ENCODE data around the gene APLF.
"Not testable (repeated sequence)": the region's sequence is repeated elsewhere in the genome, so short reads cannot be mapped to it uniquely, and the experiment has no call there.

APLF gene

GRCh38 chr2:68553098-68553497 lies 85.7 kb downstream of the APLF start:
- no peak overlapping the region for H3K27ac ChIP-seq
- no peak for TF ChIP-seq CTCF (IDR thresholded peaks at IDR 0.05)
- no peak overlapping the region for H3K9ac ChIP-seq
- H3K9me3 ChIP-seq (ENCODE audit: control insufficient read depth, low read length), result no peaks in the 10 kb centered on the region
- H3K27me3 ChIP-seq (ENCODE audit: control insufficient read depth, insufficient read depth, low read length), result no peaks in the 10 kb centered on the region
- no peak overlapping the region for H2AFZ ChIP-seq
- H3K4me3 ChIP-seq (ENCODE audit: low read depth, low read length), result no peak overlapping the region
- H3K36me3 ChIP-seq (ENCODE audit: control insufficient read depth, insufficient read depth, low read length), result no peaks in the 10 kb centered on the region
- H3K4me2 ChIP-seq (ENCODE audit: low read length), result no peak overlapping the region
- no peaks in the 10 kb centered on the region for H3K4me1 ChIP-seq
- no peaks in the 10 kb centered on the region for H3K79me2 ChIP-seq

GRCh38 chr2:68555425-68556206 lies 88.2 kb downstream of the APLF start:
- H3K27me3 ChIP-seq (ENCODE audit: control insufficient read depth, insufficient read depth, low read length); H3K36me3 ChIP-seq (ENCODE audit: control insufficient read depth, insufficient read depth, low read length); H3K9ac ChIP-seq; H3K79me2 ChIP-seq; H2AFZ ChIP-seq; H3K9me3 ChIP-seq (ENCODE audit: control insufficient read depth, low read length); H3K27ac ChIP-seq; H3K4me1 ChIP-seq; H3K4me2 ChIP-seq (ENCODE audit: low read length); H3K4me3 ChIP-seq (ENCODE audit: low read depth, low read length): not testable (repeated sequence)

GRCh38 chr2:68556381-68556780 lies 89.0 kb downstream of the APLF start:
- Histone ChIP-seq H3K4me2 (ENCODE audit: low read length) (no peak overlapping the region), H3K4me3 (ENCODE audit: low read depth, low read length) (no peak overlapping the region), H3K27ac (no peak overlapping the region), H3K36me3 (ENCODE audit: control insufficient read depth, insufficient read depth, low read length) (no peaks in the 10 kb centered on the region), H3K9me3 (ENCODE audit: control insufficient read depth, low read length) (no peaks in the 10 kb centered on the region), H2AFZ (no peak overlapping the region), H3K79me2 (no peaks in the 10 kb centered on the region), H3K4me1 (no peaks in the 10 kb centered on the region), H3K27me3 (ENCODE audit: control insufficient read depth, insufficient read depth, low read length) (no peaks in the 10 kb centered on the region), H3K9ac (no peak overlapping the region)
- TF ChIP-seq CTCF (IDR thresholded peaks at IDR 0.05), result no peak

- H3K9ac ChIP-seq, result no peak overlapping the region
- no peaks in the 10 kb centered on the region for H3K79me2 ChIP-seq
- H3K4me1 ChIP-seq, result no peaks in the 10 kb centered on the region
- H3K27ac ChIP-seq, result no peak overlapping the region
- no peak for TF ChIP-seq CTCF (IDR thresholded peaks at IDR 0.05)
- H3K27me3 ChIP-seq (ENCODE audit: control insufficient read depth, insufficient read depth, low read length), result no peaks in the 10 kb centered on the region
- no peak overlapping the region for H3K4me3 ChIP-seq (ENCODE audit: low read depth, low read length)
- H3K36me3 ChIP-seq (ENCODE audit: control insufficient read depth, insufficient read depth, low read length), result no peaks in the 10 kb centered on the region
- no peak overlapping the region for H3K4me2 ChIP-seq (ENCODE audit: low read length)
- no peak overlapping the region for H2AFZ ChIP-seq
- H3K9me3 ChIP-seq (ENCODE audit: control insufficient read depth, low read length), result no peaks in the 10 kb centered on the region
Measured at GRCh38 chr2:68558576-68558975, 91.2 kb downstream of the APLF start.

GRCh38 chr2:68559692-68560091 lies 92.3 kb downstream of the APLF start:
- H3K27ac ChIP-seq, result no peak overlapping the region
- TF ChIP-seq CTCF (IDR thresholded peaks at IDR 0.05), result no peak
- H3K4me2 ChIP-seq (ENCODE audit: low read length), result no peak overlapping the region
- H3K9ac ChIP-seq, result no peak overlapping the region
- H2AFZ ChIP-seq, result no peak overlapping the region
- no peaks in the 10 kb centered on the region for H3K9me3 ChIP-seq (ENCODE audit: control insufficient read depth, low read length)
- no peaks in the 10 kb centered on the region for H3K36me3 ChIP-seq (ENCODE audit: control insufficient read depth, insufficient read depth, low read length)
- no peaks in the 10 kb centered on the region for H3K79me2 ChIP-seq
- H3K4me1 ChIP-seq, result no peaks in the 10 kb centered on the region
- H3K27me3 ChIP-seq (ENCODE audit: control insufficient read depth, insufficient read depth, low read length), result no peaks in the 10 kb centered on the region
- H3K4me3 ChIP-seq (ENCODE audit: low read depth, low read length), result no peak overlapping the region
